Subcutaneous adipose tissue (tissue), 4 donors: ENCODE measurements around the gene EED. TPM values are rescaled to one million over a fixed set of nuclear protein-coding genes. Genes with fewer than 3 reads are reported as not detected.

Experiments used
- CTCF ChIP-seq: fragments of 450-650 bp; IDR thresholded peaks from one replicate; pipeline ENCODE4 v1.5.1; 2016; ENCODE audit warnings: low read depth, mild to moderate bottlenecking, control low read depth, antibody characterized with exemption, moderate library complexity
- total RNA-seq, 4 donors: library from RNA; depleted of rRNA; stranded (reverse); fragments of >200 nt; gene quantifications; one replicate each; pipeline ENCODE4 v1.1.0, GENCODE V29; 2016

The EED gene
- total RNA-seq, 4 donors from 2014 or later: 14.7 to 28.4 (median 24.3) TPM

- TF ChIP-seq CTCF: no peak
Observed at GRCh38 chr11:86288776-86289507, 44.4 kb downstream of the EED start.

- no peak for TF ChIP-seq CTCF
Observed at GRCh38 chr11:86291466-86292262, 47.1 kb downstream of the EED start.

GRCh38 chr11:86292912-86293616, 48.5 kb downstream of the EED start:
- no peak for TF ChIP-seq CTCF

- no peak for TF ChIP-seq CTCF
Observed at GRCh38 chr11:86294026-86294425, 49.5 kb downstream of the EED start.

GRCh38 chr11:86301742-86302091, 57.2 kb downstream of the EED start:
- TF ChIP-seq CTCF: no peak

GRCh38 chr11:86302092-86302793, 57.7 kb downstream of the EED start, which contains the start of gene HIKESHI:
Gene HIKESHI (plus strand): TSS chr11:86302240. CDS start chr11:86302449, 209 bp downstream.
- TF ChIP-seq CTCF: no peak
